Mesothelial cell of epicardium (in vitro differentiated cells): ENCODE data around the gene RAD9A. TPM values are rescaled to one million over a fixed set of nuclear protein-coding genes. Genes with fewer than 3 reads are reported as not detected.

ENCODE experiments used
- DNase-seq, 2 experiments: peaks; one replicate each; pipeline ENCODE4 v3.0.0; 2021; ENCODE audit warnings: low spot score in 2 of 2; ENCODE audit not compliant: unreplicated experiment in 2 of 2
- H3K27ac Mint-ChIP-seq: 2 replicates; pipeline ENCODE4 v1.8.0; 2021; ENCODE audit warnings: mixed read lengths
- H3K27me3 Mint-ChIP-seq: 2 replicates; pipeline ENCODE4 v1.8.0; 2021; ENCODE audit warnings: low read depth, mixed read lengths
- H3K36me3 Mint-ChIP-seq: 2 replicates; pipeline ENCODE4 v1.8.0; 2021; ENCODE audit warnings: mixed read lengths
- H3K4me1 Mint-ChIP-seq: 2 replicates; pipeline ENCODE4 v1.8.0; 2021; ENCODE audit warnings: mixed read lengths
- H3K4me3 Mint-ChIP-seq: 2 replicates; pipeline ENCODE4 v1.8.0; 2021; ENCODE audit warnings: mild to moderate bottlenecking, moderate library complexity, mixed read lengths
- H3K9me3 Mint-ChIP-seq: 2 replicates; pipeline ENCODE4 v1.8.0; 2021; ENCODE audit warnings: mixed read lengths
- CTCF ChIP-seq: fragments of 200-600 bp; sonication (generic); IDR thresholded peaks from one replicate; pipeline ENCODE4 v1.5.0; 2021; ENCODE audit warnings: antibody characterized with exemption; ENCODE audit not compliant: unreplicated experiment
- total RNA-seq: library from RNA; stranded (reverse); gene quantifications from 3 replicates; pipeline ENCODE4 v1.2.1, GENCODE V29; 2021

The RAD9A gene
- total RNA-seq, 1 donor from 2014 or later, result 44.7 TPM

- H3K9me3 Mint-ChIP-seq, result no peaks in the 10 kb centered on the region
- no peaks in the 10 kb centered on the region for H3K27me3 Mint-ChIP-seq
- H3K4me1 Mint-ChIP-seq, result peaks cover 25% of the 10 kb centered on the region
- TF ChIP-seq CTCF, result no peak
- DNase-seq, result no peak
- no peak overlapping the region for H3K27ac Mint-ChIP-seq
- no peak overlapping the region for H3K4me3 Mint-ChIP-seq
- H3K36me3 Mint-ChIP-seq, result peaks cover 2% of the 10 kb centered on the region
These were observed 3.9 kb downstream of the RAD9A start for GRCh38 chr11:67395555-67396258.

GRCh38 chr11:67396259-67396581 lies 4.4 kb downstream of the RAD9A start:
- Mint-ChIP-seq H3K4me3 (no peak overlapping the region), H3K36me3 (peaks cover 2% of the 10 kb centered on the region), H3K27ac (no peak overlapping the region)

GRCh38 chr11:67396587-67397389 lies 5.0 kb downstream of the RAD9A start:
- no peak overlapping the region for H3K4me3 Mint-ChIP-seq
- H3K9me3 Mint-ChIP-seq, result no peaks in the 10 kb centered on the region
- peak overlapping the region; percentile 36 for H3K27ac Mint-ChIP-seq
- no peak for DNase-seq
- peaks cover 19% of the 10 kb centered on the region for H3K4me1 Mint-ChIP-seq
- TF ChIP-seq CTCF, result no peak
- H3K36me3 Mint-ChIP-seq, result peaks cover 2% of the 10 kb centered on the region
- no peaks in the 10 kb centered on the region for H3K27me3 Mint-ChIP-seq

More at GRCh38 chr11:67396259-67396581, 4.4 kb downstream of the RAD9A start:
- TF ChIP-seq CTCF, result no peak
- peaks cover 22% of the 10 kb centered on the region for H3K4me1 Mint-ChIP-seq
- H3K9me3 Mint-ChIP-seq, result no peaks in the 10 kb centered on the region
- no peaks in the 10 kb centered on the region for H3K27me3 Mint-ChIP-seq
- no peak for DNase-seq

GRCh38 chr11:67397536-67397935 lies 5.8 kb downstream of the RAD9A start:
- no peak for DNase-seq
- no peak overlapping the region for H3K4me3 Mint-ChIP-seq
- peaks cover 2% of the 10 kb centered on the region for H3K36me3 Mint-ChIP-seq
- H3K4me1 Mint-ChIP-seq, result peaks cover 18% of the 10 kb centered on the region
- H3K27me3 Mint-ChIP-seq, result no peaks in the 10 kb centered on the region
- H3K9me3 Mint-ChIP-seq, result no peaks in the 10 kb centered on the region
- H3K27ac Mint-ChIP-seq, result no peak overlapping the region
- TF ChIP-seq CTCF, result no peak

GRCh38 chr11:67397986-67398660 lies 6.3 kb downstream of the RAD9A start:
- Mint-ChIP-seq H3K27ac (no peak overlapping the region), H3K27me3 (no peaks in the 10 kb centered on the region), H3K4me3 (no peak overlapping the region), H3K36me3 (peaks cover 2% of the 10 kb centered on the region), H3K9me3 (no peaks in the 10 kb centered on the region), H3K4me1 (peaks cover 15% of the 10 kb centered on the region)
- DNase-seq, result no peak
- no peak for TF ChIP-seq CTCF
